Colonic mucosa (tissue), 4 donors: ENCODE measurements around the gene SLC45A1. TPM values are rescaled to one million over a fixed set of nuclear protein-coding genes. Genes with fewer than 3 reads are reported as not detected.

ENCODE experiments used
- DNase-seq: peaks from one replicate; pipeline ENCODE4 v3.0.0-alpha.2; 2020
- H3K27ac ChIP-seq: fragments of 200-600 bp; one replicate; pipeline ENCODE4 v1.8.0; 2021
- H3K27me3 ChIP-seq: fragments of 200-600 bp; one replicate; pipeline ENCODE4 v1.8.0; 2021
- H3K36me3 ChIP-seq: fragments of 200-600 bp; one replicate; pipeline ENCODE4 v1.8.0; 2021
- H3K4me1 ChIP-seq: fragments of 200-600 bp; one replicate; pipeline ENCODE4 v1.8.0; 2021; ENCODE audit warnings: mild to moderate bottlenecking
- H3K4me3 ChIP-seq: fragments of 200-600 bp; one replicate; pipeline ENCODE4 v1.8.0; 2021
- H3K9ac ChIP-seq, 2 donors: one replicate each; pipeline ENCODE4 v1.7.0; 2013; ENCODE audit warnings: control low read depth in 2 of 2, low read depth in 2 of 2, low read length in 2 of 2
- H3K9me3 ChIP-seq: fragments of 200-600 bp; one replicate; pipeline ENCODE4 v1.8.0; 2021
- intact Hi-C: fragments of 100-400 bp; cut with DNase I; formaldehyde crosslinking; loops from one replicate; pipeline ENCODE4 v1.14.1; 2022
- total RNA-seq, 2 donors: library from RNA; stranded (reverse); fragmentation: NEBNext Ultra II Directional in 1 of 2; extraction: Animal tissue kit (Norgen Biotek cat#: 25700) in 1 of 2; gene quantifications; one replicate each; pipeline ENCODE4 v1.2.1, GENCODE V29; 2021
- TF ChIP-seq, protein P1 (sequence below): fragments of 200-600 bp; IDR thresholded peaks from one replicate; pipeline ENCODE4 v1.8.0; 2022; ENCODE audit warnings: antibody characterized with exemption, mild to moderate bottlenecking
- donor health status: healthy.
- donor health status: DM: no; HTN: no; CAD: no.
- donor health status: DM: no; HTN: no; CAD: no.

The SLC45A1 gene
- total RNA-seq, 2 donors from 2014 or later: 0.27 to 0.42 TPM

DNA sequence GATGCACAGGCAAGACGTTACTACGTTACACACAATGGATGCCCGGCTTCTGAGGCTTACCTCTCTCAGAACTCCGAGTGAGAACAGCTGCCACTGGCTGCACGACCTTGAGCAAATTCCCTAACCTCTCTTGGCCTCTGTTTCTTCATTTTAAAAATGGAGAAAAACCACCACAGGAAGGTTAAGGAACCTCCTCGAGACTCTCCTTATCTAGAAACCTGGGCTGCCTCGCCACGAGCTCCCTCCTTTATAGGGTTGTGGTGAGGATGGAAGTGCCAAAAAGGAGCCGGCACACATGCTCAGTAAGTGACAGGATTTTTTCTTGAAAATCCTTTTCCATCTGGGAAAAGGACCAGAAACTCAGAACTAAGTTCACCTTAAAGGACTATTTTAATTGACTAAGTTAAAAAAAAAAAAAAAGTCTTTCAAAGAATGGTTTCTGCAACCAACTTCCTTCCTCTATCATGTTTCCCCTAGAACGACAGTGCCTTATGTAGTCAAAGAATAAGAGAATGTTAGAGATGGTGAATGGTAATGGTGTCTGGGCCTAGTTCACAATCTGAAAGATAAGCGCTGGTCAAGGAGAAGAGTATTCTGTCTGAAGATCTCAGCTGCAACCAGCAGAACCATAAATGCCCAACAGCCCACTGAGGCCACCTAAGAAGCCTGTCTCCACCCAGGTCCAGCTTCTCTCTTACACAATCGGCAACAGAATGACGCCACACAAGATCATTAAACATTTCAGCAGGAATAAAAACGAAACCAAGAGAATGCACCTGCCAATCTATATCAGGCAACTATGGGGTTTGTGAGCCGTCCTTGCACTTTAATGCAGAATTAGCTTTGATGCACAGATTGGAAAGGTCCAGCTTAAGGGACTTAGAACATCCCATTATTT is 64.9 kb downstream of the SLC45A1 start:
- Histone ChIP-seq H3K36me3 (no peaks in the 10 kb centered on the region), H3K4me1 (peaks cover 3% of the 10 kb centered on the region), H3K4me3 (no peak overlapping the region), H3K27me3 (no peaks in the 10 kb centered on the region), H3K27ac (no peak overlapping the region), H3K9me3 (no peaks in the 10 kb centered on the region), H3K9ac (no peak overlapping the region)
- intact Hi-C loops: no loop called here
- TF ChIP-seq, protein P1, sequence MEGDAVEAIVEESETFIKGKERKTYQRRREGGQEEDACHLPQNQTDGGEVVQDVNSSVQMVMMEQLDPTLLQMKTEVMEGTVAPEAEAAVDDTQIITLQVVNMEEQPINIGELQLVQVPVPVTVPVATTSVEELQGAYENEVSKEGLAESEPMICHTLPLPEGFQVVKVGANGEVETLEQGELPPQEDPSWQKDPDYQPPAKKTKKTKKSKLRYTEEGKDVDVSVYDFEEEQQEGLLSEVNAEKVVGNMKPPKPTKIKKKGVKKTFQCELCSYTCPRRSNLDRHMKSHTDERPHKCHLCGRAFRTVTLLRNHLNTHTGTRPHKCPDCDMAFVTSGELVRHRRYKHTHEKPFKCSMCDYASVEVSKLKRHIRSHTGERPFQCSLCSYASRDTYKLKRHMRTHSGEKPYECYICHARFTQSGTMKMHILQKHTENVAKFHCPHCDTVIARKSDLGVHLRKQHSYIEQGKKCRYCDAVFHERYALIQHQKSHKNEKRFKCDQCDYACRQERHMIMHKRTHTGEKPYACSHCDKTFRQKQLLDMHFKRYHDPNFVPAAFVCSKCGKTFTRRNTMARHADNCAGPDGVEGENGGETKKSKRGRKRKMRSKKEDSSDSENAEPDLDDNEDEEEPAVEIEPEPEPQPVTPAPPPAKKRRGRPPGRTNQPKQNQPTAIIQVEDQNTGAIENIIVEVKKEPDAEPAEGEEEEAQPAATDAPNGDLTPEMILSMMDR: no peak
- DNase-seq: no peak

DNA sequence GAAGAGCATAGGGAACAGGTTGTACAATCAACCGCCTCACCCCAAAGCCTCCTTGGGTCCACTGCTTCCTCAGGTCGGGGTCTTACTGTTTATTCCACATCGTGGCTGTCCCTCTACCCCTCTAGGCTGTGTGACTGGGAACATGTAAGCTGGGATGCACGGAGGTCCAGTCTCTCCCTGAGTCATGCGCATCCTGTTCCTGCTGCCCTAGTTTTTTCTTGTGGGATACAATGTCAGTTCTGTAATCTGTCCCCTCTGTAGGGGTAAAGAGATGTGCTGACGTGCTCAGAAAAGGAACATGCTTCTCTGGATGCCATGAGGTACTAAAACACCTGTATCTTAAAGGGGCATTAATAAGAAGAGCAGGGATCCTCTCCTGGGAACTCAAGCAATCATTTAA is 66.2 kb downstream of the SLC45A1 start:
- intact Hi-C loops: no loop called here
- Histone ChIP-seq H3K36me3 (no peaks in the 10 kb centered on the region), H3K4me1 (peaks cover 3% of the 10 kb centered on the region), H3K9ac (no peak overlapping the region), H3K27me3 (no peaks in the 10 kb centered on the region), H3K9me3 (no peaks in the 10 kb centered on the region), H3K4me3 (no peak overlapping the region), H3K27ac (no peak overlapping the region)
- DNase-seq: no peak
- TF ChIP-seq, protein P1: no peak

DNA sequence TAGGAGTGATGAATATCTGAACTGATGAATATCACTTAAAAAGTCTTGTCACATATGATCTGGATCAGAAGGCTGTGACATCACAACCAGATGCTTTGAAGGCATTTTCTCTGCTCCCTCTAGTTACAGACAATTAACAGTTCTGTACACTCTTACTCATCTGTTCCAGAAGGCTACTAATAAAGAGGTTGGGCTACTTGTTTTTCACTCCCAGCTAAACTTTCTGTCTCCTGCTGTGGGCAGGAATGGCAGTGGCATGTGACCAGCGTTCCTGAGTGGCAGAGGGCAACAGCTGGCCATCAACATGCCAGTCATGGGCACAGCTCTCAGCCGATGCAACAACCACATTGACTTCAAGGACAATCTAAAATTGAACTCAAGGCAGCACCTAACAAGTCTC is 66.7 kb downstream of the SLC45A1 start:
- H3K27ac ChIP-seq: no peak overlapping the region

DNA sequence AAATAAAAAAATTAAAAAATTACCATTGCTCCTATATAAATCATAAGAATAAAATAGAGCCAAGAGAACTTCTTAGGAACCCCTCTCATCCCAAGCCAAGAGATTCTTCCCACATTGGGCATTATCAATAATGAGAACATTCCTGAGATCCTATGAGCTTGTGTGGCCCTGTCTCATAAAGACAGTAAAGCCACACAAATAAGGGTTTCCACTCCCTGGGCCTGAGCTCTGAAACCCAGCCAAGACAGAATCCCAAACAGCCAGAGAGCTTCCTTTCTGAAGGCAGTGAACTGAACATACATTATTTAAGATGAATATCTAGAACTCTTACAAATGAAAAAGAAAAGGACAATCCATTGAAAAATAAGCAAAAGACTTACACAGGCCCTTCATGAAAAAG is 68.3 kb downstream of the SLC45A1 start:
- H3K4me1 ChIP-seq: peaks cover 3% of the 10 kb centered on the region
- no peaks in the 10 kb centered on the region for H3K36me3 ChIP-seq
- DNase-seq: no peak
- H3K27me3 ChIP-seq: no peaks in the 10 kb centered on the region
- H3K9me3 ChIP-seq: no peaks in the 10 kb centered on the region
- TF ChIP-seq, protein P1: no peak
- H3K9ac ChIP-seq: no peak overlapping the region
- intact Hi-C loops: no loop called here
- no peak overlapping the region for H3K27ac ChIP-seq
- H3K4me3 ChIP-seq: no peak overlapping the region

More for the DNA sequence above, 66.7 kb downstream of the SLC45A1 start:
- no peaks in the 10 kb centered on the region for H3K36me3 ChIP-seq
- H3K9me3 ChIP-seq: no peaks in the 10 kb centered on the region
- H3K9ac ChIP-seq: no peak overlapping the region
- no peaks in the 10 kb centered on the region for H3K27me3 ChIP-seq
- DNase-seq: no peak
- TF ChIP-seq, protein P1: no peak
- H3K4me1 ChIP-seq: peaks cover 3% of the 10 kb centered on the region
- intact Hi-C loops: no loop called here
- no peak overlapping the region for H3K4me3 ChIP-seq

- no peak for DNase-seq
- TF ChIP-seq, protein P1: no peak
- Histone ChIP-seq H3K27ac (no peak overlapping the region), H3K9ac (no peak overlapping the region), H3K9me3 (no peaks in the 10 kb centered on the region), H3K27me3 (no peaks in the 10 kb centered on the region), H3K4me3 (no peak overlapping the region), H3K36me3 (no peaks in the 10 kb centered on the region), H3K4me1 (peaks cover 3% of the 10 kb centered on the region)
- intact Hi-C loops: no loop called here
Measured at GRCh38 chr1:8388732-8389562, 71.0 kb downstream of the SLC45A1 start.
